ENCODE measurements around the gene TMEM135.
"Not testable (repeated sequence)": the region's sequence is repeated elsewhere in the genome, so short reads cannot be mapped to it uniquely, and the experiment has no call there.

Gene TMEM135

GRCh38 chr11:87188921-87189320 lies 151.2 kb downstream of the TMEM135 start:
- not testable (repeated sequence) for H3K27ac ChIP-seq (ENCODE audit: low read depth, low read length); H2AFZ ChIP-seq (ENCODE audit: low read depth, low read length, severe bottlenecking); H3K4me3 ChIP-seq (ENCODE audit: insufficient read depth, low read length, poor library complexity, severe bottlenecking); H3K9me2 ChIP-seq (replicated peaks; ENCODE audit: insufficient read depth, low read length); H4K20me1 ChIP-seq (ENCODE audit: low read depth, low read length); H3K4me2 ChIP-seq (ENCODE audit: low read depth, low read length, poor library complexity, severe bottlenecking); H3K36me3 ChIP-seq (ENCODE audit: low read length); H3F3A ChIP-seq (ENCODE audit: insufficient read depth); H3K9me3 ChIP-seq (ENCODE audit: insufficient read depth, low read length); H3K79me2 ChIP-seq (ENCODE audit: insufficient read depth, low read length); H3K9ac ChIP-seq (ENCODE audit: low read length); H3K27me3 ChIP-seq (ENCODE audit: low read length)

- H3K9me2 ChIP-seq (replicated peaks; ENCODE audit: insufficient read depth, low read length), result no peaks in the 10 kb centered on the region
- H4K20me1 ChIP-seq (ENCODE audit: low read depth, low read length), result no peaks in the 10 kb centered on the region
- no peaks in the 10 kb centered on the region for H3K36me3 ChIP-seq (ENCODE audit: low read length)
- no peak overlapping the region for H3K9ac ChIP-seq (ENCODE audit: low read length)
- H3K4me2 ChIP-seq (ENCODE audit: low read depth, low read length, poor library complexity, severe bottlenecking), result no peak overlapping the region
- no peak overlapping the region for H2AFZ ChIP-seq (ENCODE audit: low read depth, low read length, severe bottlenecking)
- no peaks in the 10 kb centered on the region for H3K27me3 ChIP-seq (ENCODE audit: low read length)
- no peaks in the 10 kb centered on the region for H3F3A ChIP-seq (ENCODE audit: insufficient read depth)
- no peaks in the 10 kb centered on the region for H3K79me2 ChIP-seq (ENCODE audit: insufficient read depth, low read length)
- H3K4me3 ChIP-seq (ENCODE audit: insufficient read depth, low read length, poor library complexity, severe bottlenecking), result no peak overlapping the region
- no peaks in the 10 kb centered on the region for H3K9me3 ChIP-seq (ENCODE audit: insufficient read depth, low read length)
- TF ChIP-seq CTCF (IDR thresholded peaks at IDR 0.05; ENCODE audit: insufficient read depth, low read length, poor library complexity, severe bottlenecking) (no peak), EZH2phosphoT487 (conservative IDR thresholded peaks at IDR 0.05; ENCODE audit: low read length) (no peak)
- H3K27ac ChIP-seq (ENCODE audit: low read depth, low read length), result no peak overlapping the region
Observed at GRCh38 chr11:87190071-87190470, 152.3 kb downstream of the TMEM135 start.

GRCh38 chr11:87193756-87194470 lies 156.2 kb downstream of the TMEM135 start:
- Histone ChIP-seq H3K79me2 (ENCODE audit: insufficient read depth, low read length) (no peaks in the 10 kb centered on the region), H2AFZ (ENCODE audit: low read depth, low read length, severe bottlenecking) (no peak overlapping the region), H3K9ac (ENCODE audit: low read length) (no peak overlapping the region), H3K4me2 (ENCODE audit: low read depth, low read length, poor library complexity, severe bottlenecking) (no peak overlapping the region), H3K9me3 (ENCODE audit: insufficient read depth, low read length) (no peaks in the 10 kb centered on the region), H3K27ac (ENCODE audit: low read depth, low read length) (no peak overlapping the region), H3K27me3 (ENCODE audit: low read length) (no peaks in the 10 kb centered on the region), H3K9me2 (replicated peaks; ENCODE audit: insufficient read depth, low read length) (no peaks in the 10 kb centered on the region), H3K4me3 (ENCODE audit: insufficient read depth, low read length, poor library complexity, severe bottlenecking) (no peak overlapping the region), H4K20me1 (ENCODE audit: low read depth, low read length) (no peaks in the 10 kb centered on the region), H3K36me3 (ENCODE audit: low read length) (no peaks in the 10 kb centered on the region), H3F3A (ENCODE audit: insufficient read depth) (no peaks in the 10 kb centered on the region)
- no peak for TF ChIP-seq CTCF (IDR thresholded peaks at IDR 0.05; ENCODE audit: insufficient read depth, low read length, poor library complexity, severe bottlenecking)
- TF ChIP-seq EZH2phosphoT487 (conservative IDR thresholded peaks at IDR 0.05; ENCODE audit: low read length), result no peak

- H4K20me1 ChIP-seq (ENCODE audit: low read depth, low read length), result no peaks in the 10 kb centered on the region
- no peaks in the 10 kb centered on the region for H3K79me2 ChIP-seq (ENCODE audit: insufficient read depth, low read length)
- H3K4me2 ChIP-seq (ENCODE audit: low read depth, low read length, poor library complexity, severe bottlenecking), result no peak overlapping the region
- no peaks in the 10 kb centered on the region for H3F3A ChIP-seq (ENCODE audit: insufficient read depth)
- H3K9me2 ChIP-seq (replicated peaks; ENCODE audit: insufficient read depth, low read length), result no peaks in the 10 kb centered on the region
- no peaks in the 10 kb centered on the region for H3K27me3 ChIP-seq (ENCODE audit: low read length)
- H3K4me3 ChIP-seq (ENCODE audit: insufficient read depth, low read length, poor library complexity, severe bottlenecking), result no peak overlapping the region
- no peaks in the 10 kb centered on the region for H3K9me3 ChIP-seq (ENCODE audit: insufficient read depth, low read length)
- no peak overlapping the region for H3K9ac ChIP-seq (ENCODE audit: low read length)
- TF ChIP-seq CTCF (IDR thresholded peaks at IDR 0.05; ENCODE audit: insufficient read depth, low read length, poor library complexity, severe bottlenecking), result no peak
- TF ChIP-seq EZH2phosphoT487 (conservative IDR thresholded peaks at IDR 0.05; ENCODE audit: low read length), result no peak
- H2AFZ ChIP-seq (ENCODE audit: low read depth, low read length, severe bottlenecking), result no peak overlapping the region
- no peaks in the 10 kb centered on the region for H3K36me3 ChIP-seq (ENCODE audit: low read length)
- H3K27ac ChIP-seq (ENCODE audit: low read depth, low read length), result no peak overlapping the region
Observed at GRCh38 chr11:87194985-87195820, 157.5 kb downstream of the TMEM135 start.
